Measurements from ENCODE around the gene ZNF831.

ZNF831 gene

GRCh38 chr20:59121714-59122565 lies 41.7 kb upstream of the ZNF831 start:
- no peak for TF ChIP-seq TCF12 (IDR thresholded peaks at IDR 0.05; ENCODE audit: low read depth)
- no peak for TF ChIP-seq NFIC (IDR thresholded peaks at IDR 0.05)
- TF ChIP-seq, protein P1, sequence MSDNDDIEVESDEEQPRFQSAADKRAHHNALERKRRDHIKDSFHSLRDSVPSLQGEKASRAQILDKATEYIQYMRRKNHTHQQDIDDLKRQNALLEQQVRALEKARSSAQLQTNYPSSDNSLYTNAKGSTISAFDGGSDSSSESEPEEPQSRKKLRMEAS (IDR thresholded peaks at IDR 0.05), result no peak
- TF ChIP-seq, protein P2, sequence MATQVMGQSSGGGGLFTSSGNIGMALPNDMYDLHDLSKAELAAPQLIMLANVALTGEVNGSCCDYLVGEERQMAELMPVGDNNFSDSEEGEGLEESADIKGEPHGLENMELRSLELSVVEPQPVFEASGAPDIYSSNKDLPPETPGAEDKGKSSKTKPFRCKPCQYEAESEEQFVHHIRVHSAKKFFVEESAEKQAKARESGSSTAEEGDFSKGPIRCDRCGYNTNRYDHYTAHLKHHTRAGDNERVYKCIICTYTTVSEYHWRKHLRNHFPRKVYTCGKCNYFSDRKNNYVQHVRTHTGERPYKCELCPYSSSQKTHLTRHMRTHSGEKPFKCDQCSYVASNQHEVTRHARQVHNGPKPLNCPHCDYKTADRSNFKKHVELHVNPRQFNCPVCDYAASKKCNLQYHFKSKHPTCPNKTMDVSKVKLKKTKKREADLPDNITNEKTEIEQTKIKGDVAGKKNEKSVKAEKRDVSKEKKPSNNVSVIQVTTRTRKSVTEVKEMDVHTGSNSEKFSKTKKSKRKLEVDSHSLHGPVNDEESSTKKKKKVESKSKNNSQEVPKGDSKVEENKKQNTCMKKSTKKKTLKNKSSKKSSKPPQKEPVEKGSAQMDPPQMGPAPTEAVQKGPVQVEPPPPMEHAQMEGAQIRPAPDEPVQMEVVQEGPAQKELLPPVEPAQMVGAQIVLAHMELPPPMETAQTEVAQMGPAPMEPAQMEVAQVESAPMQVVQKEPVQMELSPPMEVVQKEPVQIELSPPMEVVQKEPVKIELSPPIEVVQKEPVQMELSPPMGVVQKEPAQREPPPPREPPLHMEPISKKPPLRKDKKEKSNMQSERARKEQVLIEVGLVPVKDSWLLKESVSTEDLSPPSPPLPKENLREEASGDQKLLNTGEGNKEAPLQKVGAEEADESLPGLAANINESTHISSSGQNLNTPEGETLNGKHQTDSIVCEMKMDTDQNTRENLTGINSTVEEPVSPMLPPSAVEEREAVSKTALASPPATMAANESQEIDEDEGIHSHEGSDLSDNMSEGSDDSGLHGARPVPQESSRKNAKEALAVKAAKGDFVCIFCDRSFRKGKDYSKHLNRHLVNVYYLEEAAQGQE (IDR thresholded peaks at IDR 0.05; ENCODE audit: low read depth), result no peak
- TF ChIP-seq ZBTB7A (IDR thresholded peaks at IDR 0.05; ENCODE audit: low read depth), result no peak
- no peak for TF ChIP-seq RAD21 (IDR thresholded peaks at IDR 0.05; ENCODE audit: low read depth)
- TF ChIP-seq CEBPB (IDR thresholded peaks at IDR 0.05), result no peak
- no peak for TF ChIP-seq EGR1 (IDR thresholded peaks at IDR 0.05)
- TF ChIP-seq CREB1 (IDR thresholded peaks at IDR 0.05; ENCODE audit: low read depth), result no peak
- TF ChIP-seq EP300 (IDR thresholded peaks at IDR 0.05; ENCODE audit: borderline replicate concordance), result no peak
- no peak for TF ChIP-seq YY1 (IDR thresholded peaks at IDR 0.05; ENCODE audit: low read depth)
- TF ChIP-seq, protein P3, sequence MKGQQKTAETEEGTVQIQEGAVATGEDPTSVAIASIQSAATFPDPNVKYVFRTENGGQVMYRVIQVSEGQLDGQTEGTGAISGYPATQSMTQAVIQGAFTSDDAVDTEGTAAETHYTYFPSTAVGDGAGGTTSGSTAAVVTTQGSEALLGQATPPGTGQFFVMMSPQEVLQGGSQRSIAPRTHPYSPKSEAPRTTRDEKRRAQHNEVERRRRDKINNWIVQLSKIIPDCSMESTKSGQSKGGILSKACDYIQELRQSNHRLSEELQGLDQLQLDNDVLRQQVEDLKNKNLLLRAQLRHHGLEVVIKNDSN (IDR thresholded peaks at IDR 0.05), result no peak
- TF ChIP-seq TAF1 (IDR thresholded peaks at IDR 0.05; ENCODE audit: low read depth), result no peak
- TF ChIP-seq TEAD4 (IDR thresholded peaks at IDR 0.05), result no peak

- TF ChIP-seq, protein P2 (IDR thresholded peaks at IDR 0.05; ENCODE audit: low read depth), result no peak
- TF ChIP-seq ZBTB7A (IDR thresholded peaks at IDR 0.05; ENCODE audit: low read depth), result no peak
- no peak for TF ChIP-seq EP300 (IDR thresholded peaks at IDR 0.05; ENCODE audit: borderline replicate concordance)
- TF ChIP-seq, protein P1 (IDR thresholded peaks at IDR 0.05), result no peak
- no peak for TF ChIP-seq CEBPB (IDR thresholded peaks at IDR 0.05)
- TF ChIP-seq TCF12 (IDR thresholded peaks at IDR 0.05; ENCODE audit: low read depth), result no peak
These were observed 41.1 kb upstream of the ZNF831 start for GRCh38 chr20:59122566-59122919.

GRCh38 chr20:59123011-59123677 lies 40.5 kb upstream of the ZNF831 start:
- TF ChIP-seq, protein P1 (IDR thresholded peaks at IDR 0.05), result no peak
- no peak for TF ChIP-seq CREB1 (IDR thresholded peaks at IDR 0.05; ENCODE audit: low read depth)
- TF ChIP-seq TCF12 (IDR thresholded peaks at IDR 0.05; ENCODE audit: low read depth), result no peak
- TF ChIP-seq, protein P3 (IDR thresholded peaks at IDR 0.05), result no peak
- no peak for TF ChIP-seq EGR1 (IDR thresholded peaks at IDR 0.05)
- no peak for TF ChIP-seq TEAD4 (IDR thresholded peaks at IDR 0.05)
- no peak for TF ChIP-seq FOXM1 (IDR thresholded peaks at IDR 0.05; ENCODE audit: borderline replicate concordance, low read depth)
- no peak for TF ChIP-seq TAF1 (IDR thresholded peaks at IDR 0.05; ENCODE audit: low read depth)
- TF ChIP-seq RAD21 (IDR thresholded peaks at IDR 0.05; ENCODE audit: low read depth), result no peak
- no peak for TF ChIP-seq YY1 (IDR thresholded peaks at IDR 0.05; ENCODE audit: low read depth)
- no peak for TF ChIP-seq CEBPB (IDR thresholded peaks at IDR 0.05)
- TF ChIP-seq, protein P2 (IDR thresholded peaks at IDR 0.05; ENCODE audit: low read depth), result no peak
- TF ChIP-seq ZBTB7A (IDR thresholded peaks at IDR 0.05; ENCODE audit: low read depth), result no peak
- no peak for TF ChIP-seq EP300 (IDR thresholded peaks at IDR 0.05; ENCODE audit: borderline replicate concordance)
